ENCODE measurements around the gene ENSA. TPM values are rescaled to one million over a fixed set of nuclear protein-coding genes. Genes with fewer than 3 reads are reported as not detected.
"Not testable (repeated sequence)": the region's sequence is repeated elsewhere in the genome, so short reads cannot be mapped to it uniquely, and the experiment has no call there.

Gene ENSA
- total RNA-seq, 2 donors from 2014 or later = 64.6 to 203 TPM

GRCh38 chr1:150574260-150575071 is 54.9 kb downstream of the ENSA start:
- intact Hi-C loops (cut with DNase I) = no loop called here
- WGBS, 2 donors = 9 to 19% methylated on average over 6 of the region's 6 CpGs
- Histone ChIP-seq H3K27me3 (no peaks in the 10 kb centered on the region), H3K36me3 (replicated peaks in 1 of 2; ENCODE audit: insufficient read depth in 1 of 2, low read depth in 2 of 2) (peaks cover 8 to 14% of the 10 kb centered on the region in 2 donors), H3K27ac (peak overlapping the region; percentile 97 to 100 (median 98)), H3K4me1 (peaks cover 65% of the 10 kb centered on the region), H3K9me3 (no peaks in the 10 kb centered on the region), H3K4me3 (peak overlapping the region in 1 of 2 donors; percentile 28)
- TF ChIP-seq POLR2A (IDR thresholded peaks at IDR 0.05) (peak; percentile 18 to 47 (median 29)), CTCF (IDR thresholded peaks at IDR 0.05) (no peak)
- DNase-seq (no peak), ATAC-seq (no peak)

GRCh38 chr1:150573648-150574071 is 55.8 kb downstream of the ENSA start:
- peak in 2 of 3 donors; percentile 34 to 56 for TF ChIP-seq POLR2A (IDR thresholded peaks at IDR 0.05)
- ATAC-seq; H3K9me3 ChIP-seq; DNase-seq; H3K4me3 ChIP-seq; intact Hi-C loops (cut with DNase I); H3K27me3 ChIP-seq: not testable (repeated sequence)
- Histone ChIP-seq H3K4me1 (peaks cover 73% of the 10 kb centered on the region), H3K27ac (peak overlapping the region; percentile 41 to 100 (median 98)), H3K36me3 (replicated peaks in 1 of 2; ENCODE audit: insufficient read depth in 1 of 2, low read depth in 2 of 2) (peaks cover 8 to 14% of the 10 kb centered on the region in 2 donors)
- WGBS, 2 donors = 74 to 79% methylated on average over 13 of the region's 13 CpGs

GRCh38 chr1:150572918-150573647 is 56.3 kb downstream of the ENSA start:
- no peak for ATAC-seq

More at GRCh38 chr1:150572918-150573647, 56.3 kb downstream of the ENSA start:
- H3K27ac ChIP-seq = peak overlapping the region; percentile 41 to 100 (median 98)
- intact Hi-C loops (cut with DNase I) = no loop called here
- no peak overlapping the region for H3K4me3 ChIP-seq
- peaks cover 8 to 14% of the 10 kb centered on the region in 2 donors for H3K36me3 ChIP-seq (replicated peaks in 1 of 2; ENCODE audit: insufficient read depth in 1 of 2, low read depth in 2 of 2)
- H3K27me3 ChIP-seq = no peaks in the 10 kb centered on the region
- WGBS, 2 donors = 23 to 35% methylated on average over 4 of the region's 4 CpGs
- no peak for TF ChIP-seq POLR2A (IDR thresholded peaks at IDR 0.05)
- TF ChIP-seq CTCF (IDR thresholded peaks at IDR 0.05) = no peak
- H3K9me3 ChIP-seq = no peaks in the 10 kb centered on the region
- peaks cover 77% of the 10 kb centered on the region for H3K4me1 ChIP-seq
- DNase-seq = no peak

Small RNAs within 50 kb of the gene (small RNA-seq; reads per million reads assigned to genes)
- not detected for gene RF00015
- not detected for gene RF00561

Other genes starting within 250 kb of the ENSA start
- 1 to 10 TPM; 4.3 to 7.0 TPM for gene TARS2, start 142.2 kb downstream of the ENSA start, total RNA-seq
- gene ECM1, start 121.5 kb downstream of the ENSA start, total RNA-seq = 1 to 10 TPM; 1.3 to 2.1 TPM
- gene FALEC, start 113.9 kb downstream of the ENSA start, total RNA-seq = not detected
- 1 to 10 TPM; 4.7 to 7.6 TPM for gene ADAMTSL4, start 80.2 kb downstream of the ENSA start, total RNA-seq
- gene MCL1, start 50.0 kb downstream of the ENSA start, total RNA-seq = 100 to 1,000 TPM; 211 to 223 TPM
- gene GOLPH3L, start 67.5 kb upstream of the ENSA start, total RNA-seq = 10 to 100 TPM; 14.5 to 14.8 TPM
- not detected for gene HORMAD1, start 91.3 kb upstream of the ENSA start, total RNA-seq
- 10 to 100 TPM in 1 of 2 donors, 1 to 10 TPM in 1; 3.6 to 30.6 TPM for gene CTSS, start 136.2 kb upstream of the ENSA start, total RNA-seq
- 10 to 100 TPM; 11.9 to 18.4 TPM for gene CTSK, start 178.6 kb upstream of the ENSA start, total RNA-seq
- 10 to 100 TPM; 20.4 to 27.8 TPM for gene ARNT, start 247.0 kb upstream of the ENSA start, total RNA-seq